ENCODE results near the gene STAG3. TPM values are rescaled to one million over a fixed set of nuclear protein-coding genes. Genes with fewer than 3 reads are reported as not detected.

The STAG3 gene
- total RNA-seq, 1 experiment from 2014 or later = 5.2 TPM

DNA sequence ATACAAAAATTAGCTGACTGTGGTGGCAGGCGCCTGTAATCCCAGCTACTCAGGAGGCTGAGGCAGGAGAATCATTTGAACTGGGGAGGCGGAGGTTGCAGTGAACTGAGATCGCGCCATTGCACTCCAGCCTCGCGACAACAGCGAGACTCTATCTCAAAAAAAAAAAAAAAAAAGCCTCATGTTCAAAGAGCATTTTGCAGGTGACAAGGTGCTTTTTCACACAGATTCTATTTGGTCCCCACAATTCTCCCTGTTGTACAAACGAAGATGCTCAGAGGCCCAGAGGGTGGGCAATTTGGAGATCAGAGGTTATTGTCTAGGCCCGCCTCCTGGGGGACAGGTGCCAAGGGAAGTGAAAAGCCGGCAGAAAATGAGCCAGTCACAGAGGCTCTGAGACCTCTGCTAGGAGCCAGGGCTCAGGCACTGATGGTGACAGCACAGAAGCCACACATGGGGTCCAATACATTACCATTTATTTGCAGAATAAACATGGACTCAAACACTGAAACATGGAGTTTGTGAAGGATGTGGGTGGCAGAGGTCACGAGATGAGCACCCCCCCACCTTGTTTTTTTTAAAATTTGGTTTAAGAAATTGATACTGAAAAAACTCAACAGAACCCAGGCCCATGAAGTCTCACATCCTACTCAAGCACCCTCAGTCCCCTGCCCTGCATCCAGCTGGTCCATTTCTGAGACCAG, 8.4 kb upstream of the STAG3 start (continued):
- TF ChIP-seq, protein P1, sequence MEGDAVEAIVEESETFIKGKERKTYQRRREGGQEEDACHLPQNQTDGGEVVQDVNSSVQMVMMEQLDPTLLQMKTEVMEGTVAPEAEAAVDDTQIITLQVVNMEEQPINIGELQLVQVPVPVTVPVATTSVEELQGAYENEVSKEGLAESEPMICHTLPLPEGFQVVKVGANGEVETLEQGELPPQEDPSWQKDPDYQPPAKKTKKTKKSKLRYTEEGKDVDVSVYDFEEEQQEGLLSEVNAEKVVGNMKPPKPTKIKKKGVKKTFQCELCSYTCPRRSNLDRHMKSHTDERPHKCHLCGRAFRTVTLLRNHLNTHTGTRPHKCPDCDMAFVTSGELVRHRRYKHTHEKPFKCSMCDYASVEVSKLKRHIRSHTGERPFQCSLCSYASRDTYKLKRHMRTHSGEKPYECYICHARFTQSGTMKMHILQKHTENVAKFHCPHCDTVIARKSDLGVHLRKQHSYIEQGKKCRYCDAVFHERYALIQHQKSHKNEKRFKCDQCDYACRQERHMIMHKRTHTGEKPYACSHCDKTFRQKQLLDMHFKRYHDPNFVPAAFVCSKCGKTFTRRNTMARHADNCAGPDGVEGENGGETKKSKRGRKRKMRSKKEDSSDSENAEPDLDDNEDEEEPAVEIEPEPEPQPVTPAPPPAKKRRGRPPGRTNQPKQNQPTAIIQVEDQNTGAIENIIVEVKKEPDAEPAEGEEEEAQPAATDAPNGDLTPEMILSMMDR (IDR thresholded peaks at IDR 0.05) = no peak
- TF ChIP-seq TP53 (CRISPR knock-in tag; IDR thresholded peaks at IDR 0.05) (no peak), CREB1 (CRISPR knock-in tag; IDR thresholded peaks at IDR 0.05) (no peak), TCF7 (CRISPR knock-in tag; IDR thresholded peaks at IDR 0.05; ENCODE audit: low read depth) (no peak), KAT7 (CRISPR knock-in tag; IDR thresholded peaks at IDR 0.05; ENCODE audit: borderline replicate concordance) (no peak), HMGA2 (CRISPR knock-in tag; IDR thresholded peaks at IDR 0.05) (no peak), ESRRA (CRISPR knock-in tag; IDR thresholded peaks at IDR 0.05; ENCODE audit: borderline replicate concordance) (no peak), ZNF317 (CRISPR knock-in tag; IDR thresholded peaks at IDR 0.05; ENCODE audit: borderline replicate concordance, low read depth) (no peak), ELF4 (CRISPR knock-in tag; IDR thresholded peaks at IDR 0.05; ENCODE audit: low read depth) (no peak), JAZF1 (CRISPR knock-in tag; IDR thresholded peaks at IDR 0.05) (no peak), ZNF121 (CRISPR knock-in tag; IDR thresholded peaks at IDR 0.05) (no peak)
- TF ChIP-seq, protein P2, sequence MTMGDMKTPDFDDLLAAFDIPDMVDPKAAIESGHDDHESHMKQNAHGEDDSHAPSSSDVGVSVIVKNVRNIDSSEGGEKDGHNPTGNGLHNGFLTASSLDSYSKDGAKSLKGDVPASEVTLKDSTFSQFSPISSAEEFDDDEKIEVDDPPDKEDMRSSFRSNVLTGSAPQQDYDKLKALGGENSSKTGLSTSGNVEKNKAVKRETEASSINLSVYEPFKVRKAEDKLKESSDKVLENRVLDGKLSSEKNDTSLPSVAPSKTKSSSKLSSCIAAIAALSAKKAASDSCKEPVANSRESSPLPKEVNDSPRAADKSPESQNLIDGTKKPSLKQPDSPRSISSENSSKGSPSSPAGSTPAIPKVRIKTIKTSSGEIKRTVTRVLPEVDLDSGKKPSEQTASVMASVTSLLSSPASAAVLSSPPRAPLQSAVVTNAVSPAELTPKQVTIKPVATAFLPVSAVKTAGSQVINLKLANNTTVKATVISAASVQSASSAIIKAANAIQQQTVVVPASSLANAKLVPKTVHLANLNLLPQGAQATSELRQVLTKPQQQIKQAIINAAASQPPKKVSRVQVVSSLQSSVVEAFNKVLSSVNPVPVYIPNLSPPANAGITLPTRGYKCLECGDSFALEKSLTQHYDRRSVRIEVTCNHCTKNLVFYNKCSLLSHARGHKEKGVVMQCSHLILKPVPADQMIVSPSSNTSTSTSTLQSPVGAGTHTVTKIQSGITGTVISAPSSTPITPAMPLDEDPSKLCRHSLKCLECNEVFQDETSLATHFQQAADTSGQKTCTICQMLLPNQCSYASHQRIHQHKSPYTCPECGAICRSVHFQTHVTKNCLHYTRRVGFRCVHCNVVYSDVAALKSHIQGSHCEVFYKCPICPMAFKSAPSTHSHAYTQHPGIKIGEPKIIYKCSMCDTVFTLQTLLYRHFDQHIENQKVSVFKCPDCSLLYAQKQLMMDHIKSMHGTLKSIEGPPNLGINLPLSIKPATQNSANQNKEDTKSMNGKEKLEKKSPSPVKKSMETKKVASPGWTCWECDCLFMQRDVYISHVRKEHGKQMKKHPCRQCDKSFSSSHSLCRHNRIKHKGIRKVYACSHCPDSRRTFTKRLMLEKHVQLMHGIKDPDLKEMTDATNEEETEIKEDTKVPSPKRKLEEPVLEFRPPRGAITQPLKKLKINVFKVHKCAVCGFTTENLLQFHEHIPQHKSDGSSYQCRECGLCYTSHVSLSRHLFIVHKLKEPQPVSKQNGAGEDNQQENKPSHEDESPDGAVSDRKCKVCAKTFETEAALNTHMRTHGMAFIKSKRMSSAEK (CRISPR knock-in tag; IDR thresholded peaks at IDR 0.05; ENCODE audit: borderline replicate concordance) = no peak
- TF ChIP-seq, protein P3, sequence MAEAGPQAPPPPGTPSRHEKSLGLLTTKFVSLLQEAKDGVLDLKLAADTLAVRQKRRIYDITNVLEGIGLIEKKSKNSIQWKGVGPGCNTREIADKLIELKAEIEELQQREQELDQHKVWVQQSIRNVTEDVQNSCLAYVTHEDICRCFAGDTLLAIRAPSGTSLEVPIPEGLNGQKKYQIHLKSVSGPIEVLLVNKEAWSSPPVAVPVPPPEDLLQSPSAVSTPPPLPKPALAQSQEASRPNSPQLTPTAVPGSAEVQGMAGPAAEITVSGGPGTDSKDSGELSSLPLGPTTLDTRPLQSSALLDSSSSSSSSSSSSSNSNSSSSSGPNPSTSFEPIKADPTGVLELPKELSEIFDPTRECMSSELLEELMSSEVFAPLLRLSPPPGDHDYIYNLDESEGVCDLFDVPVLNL (CRISPR knock-in tag; IDR thresholded peaks at IDR 0.05; ENCODE audit: borderline replicate concordance, low read depth) = no peak
- TF ChIP-seq, protein P4, sequence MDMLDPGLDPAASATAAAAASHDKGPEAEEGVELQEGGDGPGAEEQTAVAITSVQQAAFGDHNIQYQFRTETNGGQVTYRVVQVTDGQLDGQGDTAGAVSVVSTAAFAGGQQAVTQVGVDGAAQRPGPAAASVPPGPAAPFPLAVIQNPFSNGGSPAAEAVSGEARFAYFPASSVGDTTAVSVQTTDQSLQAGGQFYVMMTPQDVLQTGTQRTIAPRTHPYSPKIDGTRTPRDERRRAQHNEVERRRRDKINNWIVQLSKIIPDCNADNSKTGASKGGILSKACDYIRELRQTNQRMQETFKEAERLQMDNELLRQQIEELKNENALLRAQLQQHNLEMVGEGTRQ (CRISPR knock-in tag; IDR thresholded peaks at IDR 0.05) = no peak
- TF ChIP-seq, protein P5, sequence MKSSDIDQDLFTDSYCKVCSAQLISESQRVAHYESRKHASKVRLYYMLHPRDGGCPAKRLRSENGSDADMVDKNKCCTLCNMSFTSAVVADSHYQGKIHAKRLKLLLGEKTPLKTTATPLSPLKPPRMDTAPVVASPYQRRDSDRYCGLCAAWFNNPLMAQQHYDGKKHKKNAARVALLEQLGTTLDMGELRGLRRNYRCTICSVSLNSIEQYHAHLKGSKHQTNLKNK (CRISPR knock-in tag; IDR thresholded peaks at IDR 0.05) = no peak
- TF ChIP-seq, protein P6, sequence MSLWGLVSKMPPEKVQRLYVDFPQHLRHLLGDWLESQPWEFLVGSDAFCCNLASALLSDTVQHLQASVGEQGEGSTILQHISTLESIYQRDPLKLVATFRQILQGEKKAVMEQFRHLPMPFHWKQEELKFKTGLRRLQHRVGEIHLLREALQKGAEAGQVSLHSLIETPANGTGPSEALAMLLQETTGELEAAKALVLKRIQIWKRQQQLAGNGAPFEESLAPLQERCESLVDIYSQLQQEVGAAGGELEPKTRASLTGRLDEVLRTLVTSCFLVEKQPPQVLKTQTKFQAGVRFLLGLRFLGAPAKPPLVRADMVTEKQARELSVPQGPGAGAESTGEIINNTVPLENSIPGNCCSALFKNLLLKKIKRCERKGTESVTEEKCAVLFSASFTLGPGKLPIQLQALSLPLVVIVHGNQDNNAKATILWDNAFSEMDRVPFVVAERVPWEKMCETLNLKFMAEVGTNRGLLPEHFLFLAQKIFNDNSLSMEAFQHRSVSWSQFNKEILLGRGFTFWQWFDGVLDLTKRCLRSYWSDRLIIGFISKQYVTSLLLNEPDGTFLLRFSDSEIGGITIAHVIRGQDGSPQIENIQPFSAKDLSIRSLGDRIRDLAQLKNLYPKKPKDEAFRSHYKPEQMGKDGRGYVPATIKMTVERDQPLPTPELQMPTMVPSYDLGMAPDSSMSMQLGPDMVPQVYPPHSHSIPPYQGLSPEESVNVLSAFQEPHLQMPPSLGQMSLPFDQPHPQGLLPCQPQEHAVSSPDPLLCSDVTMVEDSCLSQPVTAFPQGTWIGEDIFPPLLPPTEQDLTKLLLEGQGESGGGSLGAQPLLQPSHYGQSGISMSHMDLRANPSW (CRISPR knock-in tag; conservative IDR thresholded peaks at IDR 0.05; ENCODE audit: low read depth) = no peak
